GM21825 (cell line): ENCODE measurements around the gene CCSER1.
"Not testable (repeated sequence)": the region's sequence is repeated elsewhere in the genome, so short reads cannot be mapped to it uniquely, and the experiment has no call there.

Experiments
- ATAC-seq: cut with Tn5 transposase; IDR thresholded peaks from one replicate; pipeline ENCODE4 v1.9.1; 2021; ENCODE audit warnings: mild to moderate bottlenecking, moderate library complexity; ENCODE audit not compliant: unreplicated experiment

Gene CCSER1

DNA sequence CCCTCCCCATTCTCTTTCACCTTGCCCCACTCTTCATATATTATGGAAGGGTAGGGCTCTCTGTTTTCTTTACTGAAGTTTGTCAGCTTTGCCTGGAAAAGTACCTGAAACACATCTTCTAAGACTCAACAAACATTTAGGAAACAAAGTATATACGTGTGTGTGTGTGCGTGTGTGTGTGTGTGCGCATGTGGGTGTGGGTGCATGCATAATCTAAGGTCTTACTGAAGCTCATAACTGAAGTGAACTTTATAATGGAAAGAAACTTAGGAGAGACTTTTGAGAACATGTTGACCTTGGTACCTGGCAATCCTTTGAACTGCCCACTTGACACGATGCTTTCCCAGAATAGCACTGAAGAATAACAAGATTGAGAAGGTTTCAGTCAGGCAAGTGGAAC is 1190.2 kb downstream of the CCSER1 start:
- no peak for ATAC-seq

DNA sequence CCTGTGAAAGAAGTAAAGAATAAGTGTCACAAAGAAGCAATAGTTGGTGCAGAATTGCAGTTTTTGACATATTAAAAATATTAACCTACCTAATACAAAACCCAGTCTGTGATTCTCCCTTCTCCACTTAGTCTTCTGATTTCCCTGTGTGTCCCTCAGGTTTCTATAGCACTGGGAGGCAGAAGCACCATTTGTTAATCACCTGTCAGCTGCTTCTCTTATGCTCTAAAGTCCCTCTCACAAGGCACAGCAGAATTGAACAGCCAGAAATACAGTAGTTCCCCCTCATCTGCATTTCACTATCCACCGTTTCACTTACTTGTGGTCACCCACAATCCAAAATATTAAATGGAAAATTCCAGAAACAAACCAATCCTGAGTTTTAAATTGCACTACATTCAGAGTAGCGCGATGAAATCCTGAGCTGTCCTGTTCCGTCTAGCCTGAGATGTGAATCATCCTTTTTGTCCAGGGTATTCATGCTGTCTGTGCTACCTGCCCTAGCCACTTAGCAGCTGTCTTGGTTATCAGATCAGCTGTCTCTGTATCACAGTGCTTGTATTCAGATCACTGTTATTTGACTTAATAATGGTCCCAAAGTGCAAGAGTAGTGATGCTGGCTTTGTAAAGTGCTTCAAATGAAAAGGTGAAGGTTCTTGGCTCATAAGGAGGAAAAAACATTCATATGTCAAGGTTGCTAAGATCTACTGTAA is 1192.5 kb downstream of the CCSER1 start:
- ATAC-seq = no peak

DNA sequence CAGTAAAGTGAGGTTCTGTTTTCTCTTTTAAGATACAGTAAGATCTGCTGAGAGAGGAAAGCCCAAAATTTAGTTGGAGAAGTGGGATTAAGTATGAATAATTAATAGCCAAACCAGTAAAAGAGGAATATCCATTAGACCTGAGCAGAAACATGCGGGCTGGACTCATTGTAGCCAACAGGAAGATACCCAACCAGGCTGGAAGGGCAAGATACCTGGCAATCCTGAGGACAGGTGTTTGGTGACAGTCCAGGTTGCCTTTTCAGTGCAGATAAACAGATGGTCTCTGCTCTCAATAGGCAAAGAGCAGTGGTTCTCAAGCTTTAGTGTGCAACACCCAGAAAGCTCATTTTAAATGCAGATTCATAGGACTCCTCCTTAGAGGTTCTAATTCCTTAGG is 1195.8 kb downstream of the CCSER1 start:
- no peak for ATAC-seq

DNA sequence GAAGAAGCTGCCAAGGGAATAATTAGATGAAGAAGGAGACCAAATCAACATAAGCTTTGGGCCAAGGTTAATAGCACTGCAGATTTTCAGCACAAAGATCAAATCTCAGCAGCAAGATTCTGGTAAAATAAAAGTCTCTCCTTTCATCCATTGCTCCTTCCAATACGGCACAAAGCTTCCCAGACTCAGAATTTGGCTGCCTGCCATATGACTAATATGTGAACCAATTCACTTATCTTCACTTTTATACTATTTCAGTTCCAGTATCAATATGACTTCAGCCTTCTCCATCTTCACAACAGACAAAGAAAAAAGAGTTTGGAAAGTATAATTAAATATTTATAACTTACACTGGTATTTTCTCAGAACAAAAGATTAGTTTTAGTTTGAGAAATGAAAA is 1198.3 kb downstream of the CCSER1 start:
- ATAC-seq = no peak

DNA sequence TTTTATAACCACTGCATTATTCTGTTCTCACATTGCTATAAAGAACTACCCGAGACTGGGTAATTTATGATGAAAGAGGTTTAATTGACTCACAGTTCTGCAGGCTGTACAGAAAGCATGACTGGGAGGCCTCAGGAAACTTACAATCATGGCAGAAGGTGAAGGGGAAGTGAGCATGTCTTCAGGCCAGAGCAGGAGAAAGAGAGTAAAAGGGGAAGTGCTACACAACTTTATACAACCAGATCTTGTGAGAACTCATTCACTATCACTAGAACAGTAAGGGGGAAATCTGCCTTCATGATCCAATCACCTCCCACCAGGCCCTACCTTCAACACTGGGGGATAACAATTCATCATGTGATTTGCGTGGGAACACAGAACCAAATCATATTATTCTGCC is 1199.0 kb downstream of the CCSER1 start:
- ATAC-seq = not testable (repeated sequence)

DNA sequence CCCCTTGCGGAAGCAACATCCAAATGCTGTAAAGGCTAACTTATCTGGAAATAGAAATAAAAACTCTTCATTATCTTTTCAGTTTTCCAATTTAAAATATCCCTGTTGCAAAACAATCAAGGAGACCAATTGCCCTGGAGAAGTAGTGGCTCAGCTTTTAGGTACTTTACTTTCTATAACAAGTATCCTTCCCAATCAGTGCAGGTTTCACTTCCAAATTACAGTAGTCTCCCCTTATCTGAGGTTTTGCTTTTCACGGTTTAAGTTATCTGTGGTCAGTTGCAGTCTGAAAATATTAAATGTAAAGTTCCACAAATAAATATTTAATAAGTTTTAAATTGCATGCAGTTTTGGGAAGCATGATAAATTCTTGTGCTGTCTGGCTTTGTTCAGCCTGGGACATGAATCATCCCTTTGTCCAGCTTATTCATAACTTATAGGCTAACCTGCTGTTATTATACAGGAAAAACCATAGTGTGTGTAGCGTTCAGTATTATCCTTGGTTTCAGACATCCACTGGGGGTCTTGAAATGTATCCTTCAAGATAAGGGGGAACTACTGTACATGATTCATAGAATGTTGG is 1203.5 kb downstream of the CCSER1 start:
- no peak for ATAC-seq

DNA sequence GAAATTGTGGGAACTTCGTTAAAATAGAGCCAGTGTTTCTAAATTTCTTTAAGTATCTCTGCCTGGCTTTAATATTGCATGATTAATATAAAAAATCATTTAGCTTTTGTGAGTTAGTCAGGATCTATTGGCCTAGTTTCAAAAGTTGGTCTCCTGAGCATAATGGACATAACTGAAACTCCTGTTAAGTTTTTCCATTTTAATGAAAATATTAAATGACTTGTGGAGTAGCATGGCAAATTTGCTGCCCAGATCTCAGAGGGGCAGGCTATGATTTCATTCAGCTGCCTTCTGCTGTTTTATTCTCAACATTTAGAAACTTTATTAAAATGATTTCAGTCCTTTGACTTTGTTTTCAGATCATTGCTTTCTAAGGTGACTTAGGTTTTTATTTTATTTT is 1213.6 kb downstream of the CCSER1 start:
- ATAC-seq = no peak

DNA sequence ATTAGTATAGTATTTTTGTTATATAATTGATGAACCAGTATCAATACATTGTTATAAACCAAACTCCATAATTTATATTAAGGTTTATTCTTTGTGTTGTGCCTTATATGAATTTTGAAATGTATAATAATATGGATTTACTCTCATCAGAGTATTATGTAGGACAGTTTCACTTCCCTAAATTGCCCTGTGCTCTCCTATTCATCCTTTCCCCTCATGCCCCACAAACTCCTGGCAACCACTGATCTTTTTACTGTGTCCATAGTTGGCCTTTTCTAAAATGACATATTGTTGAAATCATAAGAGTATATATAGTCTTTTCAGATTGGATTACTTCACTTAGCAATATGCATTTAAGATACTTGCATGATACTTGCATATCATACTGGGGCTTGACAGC is 1218.4 kb downstream of the CCSER1 start:
- ATAC-seq = no peak

DNA sequence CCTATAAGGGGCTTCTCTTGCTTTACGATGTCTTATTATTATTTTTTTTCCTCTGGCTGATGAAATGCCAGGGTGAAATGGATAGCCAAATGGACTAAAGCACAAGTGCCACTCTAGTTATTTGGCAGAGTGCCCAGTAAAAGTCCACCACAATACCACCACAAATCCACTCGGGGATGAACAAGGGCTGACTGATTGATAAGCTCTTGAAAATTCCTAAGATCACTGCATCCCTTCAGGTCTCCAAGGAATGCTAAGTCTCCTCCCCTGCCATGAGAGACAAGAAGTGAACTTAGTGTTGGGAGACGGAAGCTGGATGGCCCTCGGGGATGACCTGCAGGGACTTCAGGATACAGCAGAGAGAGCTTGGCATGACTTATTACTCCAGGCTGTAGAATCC is 1229.3 kb downstream of the CCSER1 start:
- ATAC-seq = not testable (repeated sequence)

DNA sequence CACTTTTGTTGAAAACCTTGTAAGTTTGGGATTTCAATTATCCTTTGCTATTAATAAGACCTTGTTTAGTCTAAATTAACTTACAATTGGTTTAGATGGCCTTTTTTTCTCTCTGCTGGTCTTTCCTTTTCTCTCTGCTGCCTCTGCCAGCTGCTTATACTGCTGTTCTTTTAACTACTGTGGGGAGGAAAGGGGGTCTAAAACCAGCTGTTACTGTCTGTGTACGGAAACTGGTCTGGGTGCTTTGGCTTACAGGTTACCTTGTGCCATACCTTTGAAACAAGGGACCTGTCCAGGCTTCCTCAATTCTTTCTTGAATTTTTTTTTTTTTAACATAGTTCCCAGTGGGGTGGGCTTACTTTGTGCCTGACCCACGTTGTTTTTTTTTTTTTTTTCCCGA is 1230.8 kb downstream of the CCSER1 start:
- ATAC-seq = not testable (repeated sequence)

DNA sequence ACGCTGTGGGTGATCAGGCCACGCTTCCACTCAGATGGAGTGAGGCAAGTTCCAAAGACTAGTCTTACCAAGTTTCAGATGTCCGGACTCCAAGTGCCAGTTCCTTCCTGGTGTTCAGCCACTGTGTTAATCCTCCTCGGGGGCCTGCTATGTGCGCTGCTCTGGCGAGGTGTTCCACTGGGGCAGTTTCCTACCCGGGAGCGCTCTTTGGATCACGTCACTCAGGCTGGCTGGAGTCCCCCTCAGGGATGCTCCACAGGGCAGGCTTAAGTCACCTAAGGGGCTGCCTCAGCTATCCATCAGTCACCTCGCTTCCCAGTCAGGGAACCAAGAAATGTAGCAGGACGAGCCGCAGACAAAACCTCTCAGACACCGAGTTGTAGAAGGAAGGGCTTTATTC is 1231.4 kb downstream of the CCSER1 start:
- not testable (repeated sequence) for ATAC-seq

DNA sequence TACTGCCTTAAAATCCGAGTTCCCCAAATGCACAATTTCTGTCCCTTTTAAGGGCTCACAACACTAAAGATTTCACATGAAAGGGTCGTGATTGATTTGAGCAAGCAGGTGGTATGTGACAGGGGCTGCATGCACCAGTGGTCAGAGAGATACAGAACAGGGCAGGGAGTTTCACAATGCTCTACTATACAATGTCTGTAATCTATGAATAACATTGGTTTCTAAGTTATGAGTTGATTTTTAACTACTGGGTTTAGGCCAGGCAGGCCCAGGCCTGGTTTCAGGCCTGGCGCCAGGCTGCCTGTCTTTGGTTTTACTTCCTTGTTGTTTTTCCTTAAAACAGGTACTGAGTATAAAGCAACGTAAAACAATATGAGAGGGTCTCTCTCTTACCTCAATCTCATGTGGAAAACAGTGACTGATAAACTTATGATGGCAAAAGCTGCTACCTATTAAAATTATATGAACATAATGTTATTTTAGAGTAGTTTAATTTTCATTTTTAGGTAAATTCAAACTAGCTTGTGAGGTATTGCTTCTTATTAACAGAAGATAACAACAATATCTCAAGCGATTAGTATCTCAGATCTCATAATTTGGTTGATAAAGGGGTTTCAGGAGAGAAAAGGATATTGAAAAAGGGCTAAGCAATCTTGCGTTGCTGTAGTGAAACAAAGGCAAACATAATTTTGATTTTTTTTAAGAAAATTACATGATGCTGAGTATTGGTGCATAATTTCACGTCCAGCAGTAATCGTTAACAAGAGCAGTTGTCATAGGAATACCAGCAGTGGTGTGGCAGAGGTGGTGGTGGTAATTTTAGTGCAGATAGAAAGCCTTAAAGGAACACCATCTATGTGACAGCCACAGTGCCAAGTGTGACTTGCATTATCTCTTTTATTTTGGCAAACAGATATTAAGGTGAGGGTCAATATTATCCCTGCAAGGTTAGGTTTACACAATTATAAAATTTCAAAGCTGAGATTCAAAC is 1232.1 kb downstream of the CCSER1 start:
- no peak for ATAC-seq

DNA sequence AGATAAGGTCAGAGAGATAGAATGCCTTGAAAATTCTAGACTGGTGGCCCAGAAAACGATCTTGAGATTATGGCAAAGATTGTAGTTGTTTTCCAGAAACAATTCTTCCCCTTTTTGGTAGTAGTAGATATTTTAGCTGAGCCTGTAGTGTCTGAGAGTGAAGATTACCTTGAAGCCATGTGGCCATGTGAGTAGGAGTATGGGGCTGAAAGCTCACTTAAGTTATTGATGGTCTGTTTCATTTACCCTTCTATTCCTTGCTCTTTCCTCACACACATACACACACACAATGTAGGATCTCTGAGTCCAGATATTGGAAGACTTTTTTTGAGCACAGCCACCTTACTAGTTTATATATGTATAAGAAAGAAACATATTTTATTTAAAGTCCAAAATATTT is 1234.9 kb downstream of the CCSER1 start:
- no peak for ATAC-seq

DNA sequence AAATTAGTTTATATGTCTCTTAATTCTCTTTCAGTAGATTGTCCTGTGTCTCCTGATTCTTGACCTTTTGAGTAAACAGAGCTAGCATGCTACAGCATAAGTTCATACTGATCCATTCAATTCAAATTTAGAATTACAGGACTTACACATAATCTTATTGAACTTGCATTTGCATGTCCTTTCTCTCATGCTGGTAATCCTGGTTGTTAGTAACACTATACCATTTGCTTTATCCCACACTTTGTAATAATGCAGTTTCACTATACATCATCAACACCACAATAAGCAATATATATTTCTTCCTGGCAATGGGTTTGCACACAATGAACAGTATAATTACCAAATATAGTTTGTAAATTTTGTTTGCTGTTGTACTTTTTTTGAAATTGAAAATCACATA is 1239.4 kb downstream of the CCSER1 start:
- no peak for ATAC-seq

DNA sequence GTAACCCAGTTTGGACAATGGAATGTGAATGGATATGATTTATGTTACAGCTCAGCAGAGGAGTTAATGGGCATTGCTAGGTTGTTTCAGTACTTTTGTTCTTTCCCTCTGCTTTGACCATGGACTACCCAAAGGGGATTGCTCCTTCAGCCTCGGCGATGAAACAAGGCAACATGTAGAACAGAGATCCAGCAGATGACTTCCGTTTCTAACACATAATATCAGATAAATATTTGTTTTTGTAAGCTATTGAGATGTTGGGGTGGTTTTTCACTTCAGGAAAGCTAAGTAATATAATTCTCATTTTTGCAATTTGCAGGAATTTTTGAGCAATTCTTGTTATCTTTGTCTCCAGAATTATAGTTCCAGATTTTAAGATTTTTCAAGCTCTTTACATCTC is 1241.9 kb downstream of the CCSER1 start:
- no peak for ATAC-seq

DNA sequence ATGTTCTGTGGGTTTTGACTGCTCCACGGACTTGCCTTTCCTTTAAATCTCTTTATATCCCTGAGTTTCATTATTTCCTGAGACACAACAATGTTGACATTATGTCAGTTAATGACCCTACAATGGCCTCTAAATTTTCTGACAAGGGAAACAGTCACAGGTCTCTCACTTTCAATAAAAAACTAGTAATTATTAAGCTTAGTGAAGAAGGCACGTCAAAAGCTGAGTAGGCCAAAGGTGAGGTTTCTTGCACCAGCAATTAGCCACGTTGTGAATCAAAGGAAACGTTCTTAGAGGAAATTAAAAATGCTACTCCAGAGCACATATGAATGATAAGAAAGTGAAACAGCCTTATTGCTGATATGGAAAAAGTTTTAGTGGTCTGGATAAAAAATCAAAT is 1246.4 kb downstream of the CCSER1 start:
- ATAC-seq = no peak

DNA sequence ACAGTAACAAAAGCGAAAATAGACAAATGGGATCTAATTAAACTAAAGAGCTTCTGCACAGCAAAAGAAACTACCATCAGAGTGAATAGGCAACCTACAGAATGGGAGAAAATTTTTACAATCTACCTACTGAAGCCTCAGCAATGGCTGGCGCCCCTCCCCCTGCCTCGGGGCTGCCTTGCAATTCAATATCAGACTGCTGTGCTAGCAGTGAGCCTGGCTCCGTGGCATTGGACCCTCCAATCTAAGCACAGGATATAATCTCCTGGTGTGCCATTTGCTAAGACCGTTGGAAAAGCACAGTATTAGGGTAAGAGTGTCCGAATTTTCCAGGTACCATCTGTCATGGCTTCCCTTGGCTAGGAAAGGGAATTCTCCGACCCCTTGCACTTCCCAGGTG is 1278.2 kb downstream of the CCSER1 start:
- not testable (repeated sequence) for ATAC-seq

DNA sequence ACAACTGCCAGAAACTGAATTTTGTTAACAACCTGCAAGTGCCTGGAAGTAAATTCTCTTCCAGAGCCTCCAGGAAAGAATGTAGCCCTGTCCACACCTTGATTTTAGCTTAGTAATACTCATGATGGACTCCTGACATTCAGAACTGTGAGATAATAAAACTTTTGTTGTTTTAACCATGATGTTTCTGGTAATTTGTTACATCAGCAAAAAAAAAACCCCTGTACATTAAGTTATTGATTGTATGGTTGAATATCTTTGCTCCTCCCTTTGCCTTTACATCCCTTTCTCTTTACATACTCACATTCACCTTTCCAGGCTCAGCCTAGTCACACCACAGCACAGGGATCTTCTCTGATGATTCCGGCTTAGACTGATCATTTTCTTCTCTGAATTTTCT is 1294.8 kb downstream of the CCSER1 start:
- ATAC-seq = no peak

DNA sequence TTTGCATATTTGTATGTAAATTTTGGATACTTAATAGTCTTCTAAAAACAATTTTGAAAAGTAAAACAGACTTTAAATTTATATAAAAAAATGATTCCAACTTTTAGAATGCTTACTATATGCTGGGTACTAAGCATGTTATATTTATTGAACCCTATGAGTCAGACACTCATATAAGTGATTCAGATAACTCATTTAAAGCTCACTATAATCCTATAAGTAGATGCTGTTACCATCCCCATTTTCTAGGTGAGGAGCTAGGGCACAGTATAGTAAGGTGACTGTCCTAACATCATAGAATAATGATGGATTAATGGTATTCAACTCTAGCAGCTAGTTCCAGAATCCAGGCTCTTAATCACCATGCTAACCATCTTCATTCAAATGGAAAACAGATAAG is 1299.5 kb downstream of the CCSER1 start:
- no peak for ATAC-seq

DNA sequence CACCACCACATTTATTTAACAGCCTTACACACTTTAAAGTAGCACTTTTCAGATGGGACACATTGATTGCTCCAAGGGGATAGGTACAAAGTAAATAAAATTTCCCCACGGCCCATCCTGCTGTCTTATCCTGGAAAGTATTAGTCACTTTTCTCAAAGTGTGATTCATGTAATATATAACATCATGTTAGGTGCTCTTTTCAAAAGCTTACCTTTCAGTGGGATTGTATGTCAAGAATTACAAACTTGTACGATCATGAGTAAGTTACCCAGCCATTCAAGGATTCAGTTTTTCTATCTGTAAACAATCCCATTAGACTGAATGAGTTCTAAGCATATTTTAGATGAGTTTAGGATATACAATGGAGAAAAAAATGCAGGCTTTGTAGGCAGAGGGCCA is 1300.0 kb downstream of the CCSER1 start:
- no peak for ATAC-seq

DNA sequence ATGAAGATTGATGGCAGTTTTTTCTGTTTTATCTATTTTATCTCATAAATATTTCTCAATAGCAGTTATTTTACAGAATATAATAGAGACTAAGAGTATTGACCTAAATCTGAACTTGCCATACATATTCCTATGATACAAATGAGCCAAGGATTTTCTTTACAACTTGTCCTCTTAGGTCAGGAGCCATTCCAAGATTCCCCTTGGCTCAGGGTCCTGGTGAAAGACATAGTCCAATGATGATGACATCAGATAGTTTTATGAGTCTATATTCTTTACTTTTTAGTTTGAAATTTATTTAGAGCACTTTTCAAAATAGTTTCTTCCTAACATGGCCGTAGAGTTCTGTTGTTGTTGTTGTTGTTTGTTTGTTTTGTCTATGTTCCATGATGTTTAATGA is 1307.4 kb downstream of the CCSER1 start:
- no peak for ATAC-seq

DNA sequence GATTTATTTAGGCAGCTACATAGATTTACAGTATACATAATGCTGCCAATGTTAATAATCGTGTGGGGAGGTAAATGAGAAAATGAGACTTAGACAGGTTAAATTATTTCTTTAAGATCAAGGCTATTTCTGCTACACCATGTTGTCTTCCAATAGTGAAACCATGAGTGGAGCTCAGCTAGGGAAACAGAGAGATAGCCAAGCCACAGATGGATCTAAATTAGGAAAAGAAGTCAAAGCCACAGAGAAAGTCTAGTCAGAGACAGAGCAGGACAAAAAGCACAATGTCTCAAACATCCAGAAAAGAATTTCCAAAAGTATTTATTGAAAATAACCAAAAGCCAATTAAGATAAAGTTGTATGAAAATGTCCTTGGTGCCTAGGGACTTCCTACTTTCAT is 1309.4 kb downstream of the CCSER1 start:
- ATAC-seq = no peak
